Cardiac muscle cell (in vitro differentiated cells and primary cell): ENCODE data around the gene NPAT. TPM values are rescaled to one million over a fixed set of nuclear protein-coding genes. Genes with fewer than 3 reads are reported as not detected.

Experiments used
- DNase-seq, 2 donors: peaks; one replicate each; pipeline versions ENCODE4 v3.0.0 to v3.0.0-alpha.2; 2010 to 2017; ENCODE audit warnings: low read depth in 1 of 2, low spot score in 1 of 2
- H3K27ac ChIP-seq: fragments of 200-600 bp; sonication (generic); 2 replicates; pipeline ENCODE4 v1.5.1; 2016
- H3K27me3 ChIP-seq: fragments of 200-600 bp; sonication (generic); 2 replicates; pipeline ENCODE4 v1.6.0; 2016; ENCODE audit warnings: control low read depth
- H3K36me3 ChIP-seq: fragments of 200-600 bp; sonication (generic); 2 replicates; pipeline ENCODE4 v1.5.1; 2016; ENCODE audit warnings: control low read depth
- H3K4me1 ChIP-seq: fragments of 200-600 bp; sonication (generic); 2 replicates; pipeline ENCODE4 v1.8.1; 2017; ENCODE audit warnings: low read depth, mild to moderate bottlenecking, mixed run types
- H3K4me3 ChIP-seq: fragments of 200-600 bp; sonication (generic); 2 replicates; pipeline ENCODE4 v1.5.1; 2016; ENCODE audit warnings: mild to moderate bottlenecking
- H3K9me3 ChIP-seq: fragments of 200-600 bp; sonication (generic); 2 replicates; pipeline ENCODE4 v1.5.1; 2017; ENCODE audit warnings: low read depth, mild to moderate bottlenecking, control low read depth
- polyA plus RNA-seq: library from polyadenylated mRNA; unstranded; fragments of >200 nt; fragmentation: Nextera tagmentation; extraction: Ambion mirVana; gene quantifications from 2 replicates; pipeline ENCODE4 v1.2.1, GENCODE V29; 2016
- total RNA-seq: library from RNA; depleted of rRNA; stranded (reverse); fragments of >200 nt; gene quantifications from 2 replicates; pipeline ENCODE4 v1.2.3, GENCODE V29; 2016
- TF ChIP-seq, protein P1 (sequence below): IDR thresholded peaks from 2 replicates; pipeline ENCODE4 v1.5.1; 2012; ENCODE audit warnings: low read depth, mild to moderate bottlenecking, low read length

The NPAT gene
- total and polyA plus RNA-seq, 2 experiments from 2014 or later: 9.7 to 9.9 TPM

DNA sequence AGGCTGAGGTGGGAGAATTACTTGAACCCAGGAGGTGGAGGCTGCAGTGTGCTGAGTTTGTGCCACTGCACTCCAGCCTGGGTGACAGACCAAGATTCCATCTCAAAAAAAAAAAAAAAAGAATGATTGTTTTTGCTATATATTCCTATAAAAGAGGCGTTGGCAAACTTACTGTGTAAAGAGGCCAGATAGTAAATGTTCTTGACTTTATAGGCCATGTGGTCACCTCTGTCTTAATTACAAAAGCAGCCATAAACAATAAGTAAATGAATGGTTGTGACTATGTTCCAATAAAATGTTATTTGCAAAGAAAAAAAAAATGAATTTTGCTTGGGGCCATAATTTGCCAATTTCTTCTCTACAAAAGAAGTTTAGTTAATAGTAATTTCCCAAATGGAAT lies 12.8 kb upstream of the NPAT start:
- no peak overlapping the region for H3K27ac ChIP-seq
- no peaks in the 10 kb centered on the region for H3K9me3 ChIP-seq
- H3K4me1 ChIP-seq: no peaks in the 10 kb centered on the region
- no peak for DNase-seq
- no peak overlapping the region for H3K4me3 ChIP-seq
- no peaks in the 10 kb centered on the region for H3K27me3 ChIP-seq
- peaks cover 30% of the 10 kb centered on the region for H3K36me3 ChIP-seq
- TF ChIP-seq, protein P1, sequence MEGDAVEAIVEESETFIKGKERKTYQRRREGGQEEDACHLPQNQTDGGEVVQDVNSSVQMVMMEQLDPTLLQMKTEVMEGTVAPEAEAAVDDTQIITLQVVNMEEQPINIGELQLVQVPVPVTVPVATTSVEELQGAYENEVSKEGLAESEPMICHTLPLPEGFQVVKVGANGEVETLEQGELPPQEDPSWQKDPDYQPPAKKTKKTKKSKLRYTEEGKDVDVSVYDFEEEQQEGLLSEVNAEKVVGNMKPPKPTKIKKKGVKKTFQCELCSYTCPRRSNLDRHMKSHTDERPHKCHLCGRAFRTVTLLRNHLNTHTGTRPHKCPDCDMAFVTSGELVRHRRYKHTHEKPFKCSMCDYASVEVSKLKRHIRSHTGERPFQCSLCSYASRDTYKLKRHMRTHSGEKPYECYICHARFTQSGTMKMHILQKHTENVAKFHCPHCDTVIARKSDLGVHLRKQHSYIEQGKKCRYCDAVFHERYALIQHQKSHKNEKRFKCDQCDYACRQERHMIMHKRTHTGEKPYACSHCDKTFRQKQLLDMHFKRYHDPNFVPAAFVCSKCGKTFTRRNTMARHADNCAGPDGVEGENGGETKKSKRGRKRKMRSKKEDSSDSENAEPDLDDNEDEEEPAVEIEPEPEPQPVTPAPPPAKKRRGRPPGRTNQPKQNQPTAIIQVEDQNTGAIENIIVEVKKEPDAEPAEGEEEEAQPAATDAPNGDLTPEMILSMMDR: no peak

DNA sequence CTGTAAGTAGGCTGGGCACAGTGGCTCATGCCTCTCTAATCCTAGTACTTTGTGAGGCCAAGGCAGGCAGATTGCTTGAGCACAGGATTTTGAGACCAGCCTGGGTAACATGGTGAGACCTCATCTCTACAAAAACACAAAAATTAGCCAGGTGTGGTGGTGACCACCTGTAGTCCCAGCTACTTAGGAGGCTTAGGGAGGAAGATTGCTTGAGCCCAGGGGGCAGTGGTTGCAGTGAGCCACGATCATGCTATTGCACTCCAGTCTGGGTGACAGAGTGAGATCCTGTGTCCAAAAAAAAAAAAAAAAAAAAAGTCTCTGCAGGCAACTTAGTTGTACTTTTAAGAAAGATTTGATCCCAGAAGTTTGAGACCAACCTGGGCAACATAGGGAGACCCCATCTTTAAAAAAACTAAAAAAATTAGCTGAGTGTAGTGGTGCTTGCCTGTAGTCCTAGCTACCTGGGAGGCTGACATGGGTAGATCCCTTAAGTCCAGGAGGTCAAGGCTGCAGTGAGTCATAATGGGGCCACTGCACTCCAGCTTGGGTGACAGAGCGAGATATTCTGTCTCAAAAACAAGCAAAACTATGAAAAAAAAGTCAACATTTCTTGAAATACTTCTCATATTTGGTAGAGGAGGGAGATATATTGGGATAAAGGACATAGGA lies 11.0 kb upstream of the NPAT start:
- no peak overlapping the region for H3K27ac ChIP-seq
- no peak overlapping the region for H3K4me3 ChIP-seq
- H3K36me3 ChIP-seq: peaks cover 41% of the 10 kb centered on the region
- no peaks in the 10 kb centered on the region for H3K27me3 ChIP-seq
- TF ChIP-seq, protein P1: no peak
- no peaks in the 10 kb centered on the region for H3K9me3 ChIP-seq
- no peaks in the 10 kb centered on the region for H3K4me1 ChIP-seq
- DNase-seq: no peak

DNA sequence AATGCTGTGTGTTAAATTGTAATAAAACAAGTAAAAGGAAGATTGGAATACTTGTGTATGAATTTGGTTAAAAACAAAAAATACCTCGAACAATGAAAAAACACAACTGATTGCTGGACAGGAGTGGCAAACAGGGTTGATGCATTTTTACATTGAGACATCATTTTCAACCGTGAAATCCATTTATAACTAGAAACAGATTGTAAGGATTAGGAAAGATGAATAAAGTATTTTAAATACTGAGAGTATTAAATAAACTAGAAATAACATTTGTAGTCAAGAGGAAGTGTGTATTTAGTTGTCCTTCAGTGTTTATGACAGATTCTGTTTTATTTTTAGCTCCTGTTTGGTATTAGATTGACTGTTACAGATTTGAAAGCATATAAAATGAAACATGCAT lies 5.8 kb upstream of the NPAT start:
- no peaks in the 10 kb centered on the region for H3K27me3 ChIP-seq
- peaks cover 17% of the 10 kb centered on the region for H3K4me1 ChIP-seq
- H3K9me3 ChIP-seq: no peaks in the 10 kb centered on the region
- peaks cover 35% of the 10 kb centered on the region for H3K36me3 ChIP-seq
- TF ChIP-seq, protein P1: no peak
- no peak for DNase-seq
- H3K4me3 ChIP-seq: no peak overlapping the region
- no peak overlapping the region for H3K27ac ChIP-seq

DNA sequence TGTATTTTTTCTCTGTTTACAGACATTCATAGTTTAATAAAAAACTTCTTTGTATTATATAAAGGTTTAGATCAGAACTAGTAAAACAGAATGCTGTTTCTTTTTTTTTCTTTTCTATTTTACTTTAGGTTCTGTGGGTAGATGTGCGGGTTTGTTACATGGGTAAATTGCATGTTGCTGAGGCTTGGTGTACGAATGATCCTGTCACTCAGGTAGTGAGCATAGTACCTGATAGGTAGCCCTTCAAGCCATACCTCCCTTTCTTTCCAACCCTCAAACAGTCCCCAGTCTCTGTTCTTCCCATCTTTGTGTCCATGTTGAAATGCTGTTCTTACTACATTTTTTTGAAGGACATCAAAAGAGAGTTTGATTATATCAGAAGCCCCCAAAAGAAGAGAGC lies 3.6 kb upstream of the NPAT start:
- TF ChIP-seq, protein P1: no peak
- H3K36me3 ChIP-seq: peaks cover 22% of the 10 kb centered on the region
- no peak for DNase-seq
- peak overlapping the region; percentile 29 for H3K27ac ChIP-seq
- H3K27me3 ChIP-seq: no peaks in the 10 kb centered on the region
- no peaks in the 10 kb centered on the region for H3K9me3 ChIP-seq
- H3K4me1 ChIP-seq: peaks cover 20% of the 10 kb centered on the region
- no peak overlapping the region for H3K4me3 ChIP-seq

DNA sequence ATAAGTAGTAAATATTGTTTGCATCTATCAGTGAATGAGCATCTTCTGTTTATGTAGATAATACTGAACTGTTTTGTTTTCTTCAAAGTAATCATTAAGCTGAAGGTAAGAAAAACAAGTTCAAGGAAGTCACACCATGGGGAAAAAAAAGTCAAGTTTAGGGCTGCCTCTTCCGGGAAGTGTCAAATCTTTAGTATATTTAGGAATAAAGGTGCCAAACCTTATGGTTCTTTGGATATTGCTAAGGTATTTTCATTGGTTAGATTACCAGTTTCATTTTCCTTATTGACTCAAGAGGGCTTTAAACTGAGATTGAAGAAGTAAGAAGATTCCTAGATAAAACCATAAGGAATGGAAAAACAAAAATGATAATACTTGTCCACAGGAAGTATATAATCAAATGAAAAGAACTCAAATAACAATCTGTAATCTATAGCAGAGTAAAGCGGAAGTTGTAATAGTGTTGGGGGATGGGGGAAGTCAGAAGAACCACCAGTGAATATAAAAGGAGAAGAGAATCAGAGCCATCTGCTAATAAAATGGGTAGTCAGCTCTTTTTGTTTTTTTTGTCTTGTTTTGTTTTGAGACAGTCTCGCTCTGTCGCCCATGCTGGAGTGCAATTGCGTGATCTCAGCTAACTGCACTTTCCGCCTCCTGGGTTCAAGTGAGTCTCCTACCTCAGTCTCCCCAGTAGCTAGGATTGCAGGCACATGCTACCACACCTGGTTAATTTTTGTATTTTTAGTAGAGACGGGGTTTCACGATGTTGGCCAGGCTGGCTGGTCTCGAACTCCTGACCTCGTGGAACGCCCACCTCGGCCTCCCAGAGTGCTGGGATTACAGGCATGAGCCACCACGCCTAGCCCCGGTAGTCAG lies 2.7 kb upstream of the NPAT start:
- H3K36me3 ChIP-seq: peaks cover 15% of the 10 kb centered on the region
- H3K27ac ChIP-seq: peak overlapping the region; percentile 77
- TF ChIP-seq, protein P1: no peak
- H3K4me3 ChIP-seq: no peak overlapping the region
- H3K9me3 ChIP-seq: no peaks in the 10 kb centered on the region
- H3K27me3 ChIP-seq: no peaks in the 10 kb centered on the region
- DNase-seq: no peak
- peaks cover 20% of the 10 kb centered on the region for H3K4me1 ChIP-seq
